Thymus (tissue), 11 donors: Measurements from ENCODE around the gene ADAM15. TPM values are rescaled to one million over a fixed set of nuclear protein-coding genes. Genes with fewer than 3 reads are reported as not detected.

Experiments used
- DNase-seq, 9 donors: peaks; one replicate each; pipeline ENCODE4 v3.0.0-alpha.2; 2013; ENCODE audit warnings: low spot score in 9 of 9, low read depth in 6 of 9, missing footprints in 1 of 9
- H3K27ac ChIP-seq, 2 donors: one replicate each; pipeline ENCODE4 v1.5.1; 2013; ENCODE audit warnings: control low read depth in 1 of 2, low read depth in 1 of 2, low read length in 1 of 2, mild to moderate bottlenecking in 1 of 2, moderate library complexity in 1 of 2
- H3K27me3 ChIP-seq, 2 donors: one replicate each; pipeline ENCODE4 v1.5.1; 2013; ENCODE audit warnings: low read length in 1 of 2; ENCODE audit not compliant: control insufficient read depth in 2 of 2, insufficient read depth in 1 of 2
- H3K36me3 ChIP-seq, 2 donors: one replicate each; pipeline ENCODE4 v1.5.1; 2013; ENCODE audit warnings: low read length in 1 of 2, mild to moderate bottlenecking in 1 of 2, moderate library complexity in 1 of 2; ENCODE audit not compliant: control insufficient read depth in 2 of 2, insufficient read depth in 2 of 2
- H3K4me1 ChIP-seq, 2 donors: one replicate each; pipeline ENCODE4 v1.5.1; 2013; ENCODE audit warnings: low read length in 2 of 2; ENCODE audit not compliant: control insufficient read depth in 2 of 2, insufficient read depth in 2 of 2
- H3K4me3 ChIP-seq, 2 donors: one replicate each; pipeline ENCODE4 v1.5.1; 2013; ENCODE audit warnings: low read length in 2 of 2, control low read depth in 1 of 2, mild to moderate bottlenecking in 1 of 2
- H3K9me3 ChIP-seq, 2 donors: one replicate each; pipeline ENCODE4 v1.5.1; 2013; ENCODE audit warnings: low read length in 1 of 2, mild to moderate bottlenecking in 1 of 2; ENCODE audit not compliant: control insufficient read depth in 2 of 2, insufficient read depth in 1 of 2
- WGBS: extraction: QIAGEN DNeasy Blood & Tissue Kit; methylation state at CpG from one replicate; pipeline ENCODE4 v1.1.7; 2013; 5-methylcytosine and 5-hydroxymethylcytosine counted together
- polyA plus RNA-seq: library from polyadenylated mRNA; stranded (reverse); fragments of 200-250 nt; gene quantifications from one replicate; pipeline ENCODE4 v1.2.3, GENCODE V29; 2013
- total RNA-seq: library from RNA; stranded (reverse); fragments of 120-200 nt; gene quantifications from one replicate; pipeline ENCODE4 v1.2.4, GENCODE V29; 2013
- donor health status: healthy.

Gene ADAM15
- total and polyA plus RNA-seq, 2 donors = 12.2 to 91.5 TPM

- peaks cover 0 to 3% of the 10 kb centered on the region in 2 donors for H3K9me3 ChIP-seq
- H3K4me3 ChIP-seq = no peak overlapping the region
- no peaks in the 10 kb centered on the region for H3K4me1 ChIP-seq
- H3K27me3 ChIP-seq = no peaks in the 10 kb centered on the region
- no peaks in the 10 kb centered on the region for H3K36me3 ChIP-seq
- WGBS = 95% methylated on average over 12 of the region's 12 CpGs
- no peak for DNase-seq
- H3K27ac ChIP-seq = no peak overlapping the region
Measured at GRCh38 chr1:155107309-155108264, 56.5 kb downstream of the ADAM15 start.

DNA sequence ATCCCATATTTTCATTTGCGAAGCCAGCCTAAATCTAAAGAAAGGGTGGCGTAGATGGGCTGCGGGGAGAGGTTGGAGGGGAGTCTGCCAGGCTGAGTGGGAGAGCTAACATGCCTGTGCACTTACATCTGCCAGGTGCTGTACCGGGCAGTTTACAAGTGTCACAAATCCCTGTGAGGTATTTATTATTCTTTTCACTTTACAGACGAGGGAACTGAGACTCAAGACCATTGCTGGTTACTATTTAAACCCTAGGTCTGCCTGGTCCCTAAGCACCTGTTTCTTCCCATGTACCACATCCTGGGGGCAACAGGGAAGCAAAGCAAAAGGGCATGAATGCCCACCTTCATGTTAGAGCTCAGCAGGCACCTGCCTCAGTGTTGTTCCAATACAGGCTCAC, 57.2 kb downstream of the ADAM15 start:
- no peaks in the 10 kb centered on the region for H3K36me3 ChIP-seq
- no peaks in the 10 kb centered on the region for H3K4me1 ChIP-seq
- peaks cover 0 to 3% of the 10 kb centered on the region in 2 donors for H3K9me3 ChIP-seq
- no peak overlapping the region for H3K27ac ChIP-seq
- no peak overlapping the region for H3K4me3 ChIP-seq
- 95% methylated on average over 5 of the region's 5 CpGs for WGBS
- DNase-seq = no peak
- H3K27me3 ChIP-seq = no peaks in the 10 kb centered on the region

GRCh38 chr1:155110381-155110780, 59.3 kb downstream of the ADAM15 start:
- Histone ChIP-seq H3K36me3 (no peaks in the 10 kb centered on the region), H3K27me3 (no peaks in the 10 kb centered on the region), H3K4me3 (no peak overlapping the region), H3K27ac (no peak overlapping the region), H3K4me1 (no peaks in the 10 kb centered on the region), H3K9me3 (peaks cover 0 to 3% of the 10 kb centered on the region in 2 donors)
- 96% methylated on average over 8 of the region's 8 CpGs for WGBS
- no peak for DNase-seq

GRCh38 chr1:155110826-155111225, 59.7 kb downstream of the ADAM15 start:
- no peaks in the 10 kb centered on the region for H3K36me3 ChIP-seq
- H3K4me3 ChIP-seq = no peak overlapping the region
- H3K27ac ChIP-seq = no peak overlapping the region
- no peaks in the 10 kb centered on the region for H3K27me3 ChIP-seq
- H3K9me3 ChIP-seq = peaks cover 0 to 3% of the 10 kb centered on the region in 2 donors
- WGBS = 28% methylated on average over 8 of the region's 8 CpGs
- no peaks in the 10 kb centered on the region for H3K4me1 ChIP-seq
- DNase-seq = no peak

Other genes starting within 250 kb of the ADAM15 start
- gene KCNN3, start 181.0 kb upstream of the ADAM15 start, total RNA-seq = 1.8 TPM
- 0.64 TPM for gene KCNN3, start 181.0 kb upstream of the ADAM15 start, polyA plus RNA-seq
- gene PMVK, start 114.6 kb upstream of the ADAM15 start, total RNA-seq = 14.7 TPM
- 27.5 TPM for gene PMVK, start 114.6 kb upstream of the ADAM15 start, polyA plus RNA-seq
- gene PBXIP1, start 95.2 kb upstream of the ADAM15 start, total RNA-seq = 91.5 TPM
- gene PBXIP1, start 95.2 kb upstream of the ADAM15 start, polyA plus RNA-seq = 104 TPM
- 15.3 TPM for gene PYGO2, start 89.5 kb upstream of the ADAM15 start, total RNA-seq
- 24.5 TPM for gene PYGO2, start 89.5 kb upstream of the ADAM15 start, polyA plus RNA-seq
- 30.5 TPM for gene SHC1, start 80.6 kb upstream of the ADAM15 start, total RNA-seq
- 66.7 TPM for gene SHC1, start 80.6 kb upstream of the ADAM15 start, polyA plus RNA-seq
- gene CKS1B, start 76.6 kb upstream of the ADAM15 start, total RNA-seq = 113 TPM
- 32.8 TPM for gene CKS1B, start 76.6 kb upstream of the ADAM15 start, polyA plus RNA-seq
- 26.7 TPM for gene FLAD1, start 68.0 kb upstream of the ADAM15 start, total RNA-seq
- 34.8 TPM for gene FLAD1, start 68.0 kb upstream of the ADAM15 start, polyA plus RNA-seq
- 0.09 TPM for gene LENEP, start 57.7 kb upstream of the ADAM15 start, total RNA-seq
- 0.16 TPM for gene LENEP, start 57.7 kb upstream of the ADAM15 start, polyA plus RNA-seq
- gene ZBTB7B, start 48.5 kb upstream of the ADAM15 start, total RNA-seq = 12.1 TPM
- gene ZBTB7B, start 48.5 kb upstream of the ADAM15 start, polyA plus RNA-seq = 21.9 TPM
- gene DCST2, start 17.5 kb upstream of the ADAM15 start, total RNA-seq = 0.24 TPM
- gene DCST2, start 17.5 kb upstream of the ADAM15 start, polyA plus RNA-seq = 7.8 TPM
- not detected for gene DCST1, start 17.5 kb upstream of the ADAM15 start, total RNA-seq
- not detected for gene DCST1, start 17.5 kb upstream of the ADAM15 start, polyA plus RNA-seq
- gene EFNA4, start 12.4 kb downstream of the ADAM15 start, total RNA-seq = 4.9 TPM
- gene EFNA4, start 12.4 kb downstream of the ADAM15 start, polyA plus RNA-seq = 7.4 TPM
- gene EFNA3, start 27.5 kb downstream of the ADAM15 start, total RNA-seq = 2.1 TPM
- 3.4 TPM for gene EFNA3, start 27.5 kb downstream of the ADAM15 start, polyA plus RNA-seq
- gene EFNA1, start 76.6 kb downstream of the ADAM15 start, total RNA-seq = 14.5 TPM
- 52.6 TPM for gene EFNA1, start 76.6 kb downstream of the ADAM15 start, polyA plus RNA-seq
- gene SLC50A1, start 84.5 kb downstream of the ADAM15 start, total RNA-seq = 25.7 TPM
- 54.5 TPM for gene SLC50A1, start 84.5 kb downstream of the ADAM15 start, polyA plus RNA-seq
- 34.0 TPM for gene DPM3, start 89.2 kb downstream of the ADAM15 start, total RNA-seq
- gene DPM3, start 89.2 kb downstream of the ADAM15 start, polyA plus RNA-seq = 155 TPM
- gene KRTCAP2, start 122.0 kb downstream of the ADAM15 start, total RNA-seq = 97.7 TPM
- 223 TPM for gene KRTCAP2, start 122.0 kb downstream of the ADAM15 start, polyA plus RNA-seq
- 1.9 TPM for gene TRIM46, start 122.5 kb downstream of the ADAM15 start, total RNA-seq
- gene TRIM46, start 122.5 kb downstream of the ADAM15 start, polyA plus RNA-seq = 4.3 TPM
- gene THBS3, start 156.6 kb downstream of the ADAM15 start, total RNA-seq = 7.6 TPM
- 46.1 TPM for gene THBS3, start 156.6 kb downstream of the ADAM15 start, polyA plus RNA-seq
- 35.1 TPM for gene MTX1, start 157.4 kb downstream of the ADAM15 start, total RNA-seq
- 36.8 TPM for gene MTX1, start 157.4 kb downstream of the ADAM15 start, polyA plus RNA-seq
- 2.1 TPM for gene ENTREP3, start 204.2 kb downstream of the ADAM15 start, total RNA-seq
- gene ENTREP3, start 204.2 kb downstream of the ADAM15 start, polyA plus RNA-seq = 12.5 TPM
- gene SCAMP3, start 211.0 kb downstream of the ADAM15 start, total RNA-seq = 29.1 TPM
- gene SCAMP3, start 211.0 kb downstream of the ADAM15 start, polyA plus RNA-seq = 59.1 TPM
- 28.9 TPM for gene CLK2, start 222.2 kb downstream of the ADAM15 start, total RNA-seq
- gene CLK2, start 222.2 kb downstream of the ADAM15 start, polyA plus RNA-seq = 86.5 TPM
- gene HCN3, start 226.1 kb downstream of the ADAM15 start, total RNA-seq = 0.76 TPM
- gene HCN3, start 226.1 kb downstream of the ADAM15 start, polyA plus RNA-seq = 2.6 TPM